CD4-positive, alpha-beta T cell (primary cell): ENCODE results near the gene DGKB. TPM values are rescaled to one million over a fixed set of nuclear protein-coding genes. Genes with fewer than 3 reads are reported as not detected.

Experiments
- ATAC-seq: fragments of 200-7000 bp; cut with Tn5 transposase; one replicate; pipeline ENCODE4 v1.10.0; 2022; ENCODE audit warnings: mild to moderate bottlenecking; ENCODE audit not compliant: poor library complexity
- CTCF ChIA-PET: fragments of 350-600 bp; sonication (Branson Sonifier 250); formaldehyde crosslinking; loops from one replicate; lab custom pipeline; 2021; ENCODE audit warnings: antibody characterized with exemption, inconsistent platforms; lab: Charles Lee
- POLR2A ChIA-PET: fragments of 350-600 bp; sonication (Branson Sonifier 250); formaldehyde crosslinking; loops from one replicate; lab custom pipeline; 2021; ENCODE audit warnings: antibody characterized with exemption, inconsistent platforms; lab: Charles Lee
- DNase-seq, 14 experiments: peaks; one replicate each; pipeline ENCODE4 v3.0.0-alpha.2; 2013 to 2020; ENCODE audit warnings: mixed read lengths in 2 of 14
- H3K27ac ChIP-seq, 2 donors: one replicate each; pipeline versions ENCODE4 v1.5.1 to v1.7.0; 2013; ENCODE audit warnings: low read length in 2 of 2, low read depth in 1 of 2, mild to moderate bottlenecking in 1 of 2
- H3K27me3 ChIP-seq, 2 experiments: 1 replicate in 1 of 2; 2 replicates in 1 of 2; pipeline versions ENCODE4 v1.6.1 to v1.7.0; 2013; ENCODE audit warnings: low read length in 2 of 2, control low read depth in 1 of 2, mild to moderate bottlenecking in 1 of 2, moderate library complexity in 1 of 2; ENCODE audit not compliant: insufficient read depth in 2 of 2, control insufficient read depth in 1 of 2
- H3K36me3 ChIP-seq: one replicate; pipeline ENCODE4 v1.6.1; 2013; ENCODE audit warnings: low read length, control low read depth; ENCODE audit not compliant: insufficient read depth
- H3K4me1 ChIP-seq: one replicate; pipeline ENCODE4 v1.6.1; 2013; ENCODE audit warnings: low read length, control low read depth; ENCODE audit not compliant: insufficient read depth
- H3K4me3 ChIP-seq: one replicate; pipeline ENCODE4 v1.5.1; 2013; ENCODE audit warnings: mild to moderate bottlenecking, low read length, moderate library complexity
- H3K9me3 ChIP-seq, 2 experiments: 1 replicate in 1 of 2; 2 replicates in 1 of 2; pipeline versions ENCODE4 v1.6.1 to v1.7.0; 2013; ENCODE audit warnings: low read length in 2 of 2, mild to moderate bottlenecking in 2 of 2, control low read depth in 1 of 2, moderate library complexity in 1 of 2; ENCODE audit not compliant: control insufficient read depth in 1 of 2, insufficient read depth in 1 of 2
- H3K27ac Mint-ChIP-seq: one replicate; pipeline ENCODE4 v1.8.0; 2020; ENCODE audit warnings: mixed read lengths
- H3K27me3 Mint-ChIP-seq: one replicate; pipeline ENCODE4 v1.8.0; 2021; ENCODE audit warnings: mixed read lengths
- H3K36me3 Mint-ChIP-seq: one replicate; pipeline ENCODE4 v1.8.0; 2021; ENCODE audit warnings: low read depth, mixed read lengths
- H3K4me1 Mint-ChIP-seq: one replicate; pipeline ENCODE4 v1.8.0; 2021; ENCODE audit warnings: low read depth, mixed read lengths
- H3K4me3 Mint-ChIP-seq: one replicate; pipeline ENCODE4 v1.8.0; 2020; ENCODE audit warnings: mild to moderate bottlenecking, mixed read lengths
- H3K9me3 Mint-ChIP-seq: one replicate; pipeline ENCODE4 v1.8.0; 2020; ENCODE audit warnings: mixed read lengths
- intact Hi-C, 2 experiments: fragments of 100-400 bp; cut with DNase I in 1 of 2; cut with micrococcal nuclease in 1 of 2; formaldehyde crosslinking; loops; one replicate each; pipeline versions ENCODE4 v1.15.1 to v1.9.0; 2023 to 2025; cut with DNase I, micrococcal nuclease
- total RNA-seq, 174 experiments: library from RNA in 2 of 174; stranded (reverse) in 2 of 174; gene quantifications; one replicate each; pipeline ENCODE4 v1.2.3 and lab custom pipeline; 2021 to 2026
- TF ChIP-seq, protein P1 (sequence below): fragments of 200-600 bp; IDR thresholded peaks from one replicate; pipeline ENCODE4 v1.8.0; 2022; ENCODE audit warnings: antibody characterized with exemption, mild to moderate bottlenecking

The DGKB gene
- total RNA-seq, 2 experiments from 2014 or later = not detected

DNA sequence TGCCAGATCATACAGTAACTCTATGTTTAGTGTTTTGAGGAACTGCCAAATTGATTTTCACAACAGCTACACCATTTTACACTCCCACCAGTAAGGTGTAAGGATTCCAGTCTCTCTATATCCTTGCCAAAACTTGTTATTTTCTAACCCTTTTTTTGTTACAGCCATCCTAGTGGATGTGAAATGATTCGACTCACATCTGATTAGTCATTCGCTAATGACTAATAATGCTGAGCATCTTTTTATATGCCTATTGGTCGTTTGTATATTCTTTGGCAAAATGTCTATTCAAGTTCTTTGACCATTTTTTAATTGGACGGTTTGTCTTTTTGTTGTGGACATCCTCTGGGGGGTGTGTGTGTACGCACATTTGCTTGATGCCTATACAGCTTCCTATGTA lies 142.8 kb downstream of the DGKB start:
- CTCF ChIA-PET = no interaction called here
- Histone ChIP-seq H3K4me1 (no peaks in the 10 kb centered on the region), H3K27ac (no peak overlapping the region), H3K27me3 (no peaks in the 10 kb centered on the region), H3K36me3 (no peaks in the 10 kb centered on the region), H3K9me3 (no peaks in the 10 kb centered on the region), H3K4me3 (no peak overlapping the region)
- Mint-ChIP-seq H3K27ac (no peak overlapping the region), H3K36me3 (no peaks in the 10 kb centered on the region), H3K4me3 (no peak overlapping the region), H3K4me1 (no peaks in the 10 kb centered on the region), H3K27me3 (no peaks in the 10 kb centered on the region), H3K9me3 (peaks cover 2% of the 10 kb centered on the region)
- POLR2A ChIA-PET = no interaction called here
- no peak for ATAC-seq
- intact Hi-C loops = no loop called here
- no peak for DNase-seq
- TF ChIP-seq, protein P1, sequence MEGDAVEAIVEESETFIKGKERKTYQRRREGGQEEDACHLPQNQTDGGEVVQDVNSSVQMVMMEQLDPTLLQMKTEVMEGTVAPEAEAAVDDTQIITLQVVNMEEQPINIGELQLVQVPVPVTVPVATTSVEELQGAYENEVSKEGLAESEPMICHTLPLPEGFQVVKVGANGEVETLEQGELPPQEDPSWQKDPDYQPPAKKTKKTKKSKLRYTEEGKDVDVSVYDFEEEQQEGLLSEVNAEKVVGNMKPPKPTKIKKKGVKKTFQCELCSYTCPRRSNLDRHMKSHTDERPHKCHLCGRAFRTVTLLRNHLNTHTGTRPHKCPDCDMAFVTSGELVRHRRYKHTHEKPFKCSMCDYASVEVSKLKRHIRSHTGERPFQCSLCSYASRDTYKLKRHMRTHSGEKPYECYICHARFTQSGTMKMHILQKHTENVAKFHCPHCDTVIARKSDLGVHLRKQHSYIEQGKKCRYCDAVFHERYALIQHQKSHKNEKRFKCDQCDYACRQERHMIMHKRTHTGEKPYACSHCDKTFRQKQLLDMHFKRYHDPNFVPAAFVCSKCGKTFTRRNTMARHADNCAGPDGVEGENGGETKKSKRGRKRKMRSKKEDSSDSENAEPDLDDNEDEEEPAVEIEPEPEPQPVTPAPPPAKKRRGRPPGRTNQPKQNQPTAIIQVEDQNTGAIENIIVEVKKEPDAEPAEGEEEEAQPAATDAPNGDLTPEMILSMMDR = no peak

DNA sequence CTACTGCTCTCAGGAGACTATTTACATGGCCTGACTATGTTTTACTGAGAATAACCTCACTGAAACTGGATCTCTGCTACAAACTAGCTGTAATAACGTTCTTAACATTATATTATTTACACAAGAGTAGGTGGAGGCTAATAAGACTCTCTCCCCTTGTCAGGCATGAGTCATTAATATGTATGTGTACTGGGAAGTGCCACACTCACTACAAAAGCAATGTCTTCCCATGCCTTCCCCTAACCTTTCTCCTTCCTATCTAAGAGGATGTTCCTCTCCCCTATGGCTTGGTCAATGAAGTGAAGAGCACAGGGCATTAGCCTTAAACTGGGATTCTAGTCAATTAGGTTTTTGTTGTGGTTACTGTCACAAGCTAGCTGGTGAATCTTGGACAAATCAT lies 147.9 kb downstream of the DGKB start:
- DNase-seq = no peak
- Mint-ChIP-seq H3K36me3 (no peaks in the 10 kb centered on the region), H3K4me1 (no peaks in the 10 kb centered on the region), H3K27ac (no peak overlapping the region), H3K9me3 (peaks cover 2% of the 10 kb centered on the region), H3K4me3 (no peak overlapping the region), H3K27me3 (no peaks in the 10 kb centered on the region)
- H3K4me3 ChIP-seq = no peak overlapping the region
- CTCF ChIA-PET = no interaction called here
- no peaks in the 10 kb centered on the region for H3K4me1 ChIP-seq
- TF ChIP-seq, protein P1 = no peak
- POLR2A ChIA-PET = no interaction called here
- no peaks in the 10 kb centered on the region for H3K9me3 ChIP-seq
- H3K36me3 ChIP-seq = no peaks in the 10 kb centered on the region
- ATAC-seq = no peak
- H3K27ac ChIP-seq = no peak overlapping the region
- intact Hi-C loops = no loop called here
- H3K27me3 ChIP-seq = no peaks in the 10 kb centered on the region

DNA sequence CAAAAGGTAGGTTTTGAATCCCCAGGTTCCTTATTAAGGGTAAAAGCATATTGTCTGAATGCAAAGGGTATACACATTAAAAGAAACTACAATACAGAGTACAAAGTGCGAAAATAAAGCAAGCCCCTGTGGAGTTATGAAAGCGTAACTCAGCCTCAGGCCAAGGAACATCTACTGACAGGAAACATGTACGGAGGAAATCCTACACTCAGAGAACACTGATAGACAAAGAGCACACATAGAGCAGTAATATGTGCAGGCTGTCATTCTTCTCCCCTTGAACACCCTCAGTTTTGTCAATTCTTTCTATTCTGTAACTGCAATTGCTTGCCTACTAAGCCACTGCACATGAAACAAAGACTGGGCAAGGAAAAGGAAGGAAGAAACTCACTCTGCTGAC lies 150.2 kb downstream of the DGKB start:
- DNase-seq (no peak), ATAC-seq (no peak)
- Mint-ChIP-seq H3K36me3 (no peaks in the 10 kb centered on the region), H3K4me1 (no peaks in the 10 kb centered on the region), H3K4me3 (no peak overlapping the region), H3K9me3 (peaks cover 2% of the 10 kb centered on the region), H3K27ac (no peak overlapping the region), H3K27me3 (no peaks in the 10 kb centered on the region)
- TF ChIP-seq, protein P1 = no peak
- no peaks in the 10 kb centered on the region for H3K27me3 ChIP-seq
- no peaks in the 10 kb centered on the region for H3K4me1 ChIP-seq
- ChIA-PET POLR2A (no interaction called here), CTCF (no interaction called here)
- no peaks in the 10 kb centered on the region for H3K36me3 ChIP-seq
- no peak overlapping the region for H3K27ac ChIP-seq
- H3K9me3 ChIP-seq = no peaks in the 10 kb centered on the region
- no peak overlapping the region for H3K4me3 ChIP-seq
- intact Hi-C loops = no loop called here
